ENCODE data around the gene SERTM1. TPM values are rescaled to one million over a fixed set of nuclear protein-coding genes. Genes with fewer than 3 reads are reported as not detected.

The SERTM1 gene
- under 1 TPM in 1 of 2 donors, not detected in 1; 0.26 TPM for total RNA-seq

GRCh38 chr13:36673838-36674326, at the start of gene SERTM1:
Gene SERTM1, plus strand, starts transcription at chr13:36674020. Its CDS starts 21,059 bp downstream, at chr13:36695079.
- H3K27ac ChIP-seq, result no peak within 1 kb of the TSS
- no peak for ATAC-seq
- peaks cover 6% of the 10 kb centered on the region for H3K4me1 ChIP-seq
- H3K4me3 ChIP-seq, result no peak within 1 kb of the TSS
- DNase-seq, result no peak
- no peaks in the 10 kb centered on the region for H3K36me3 ChIP-seq (replicated peaks in 1 of 2; ENCODE audit: insufficient read depth in 1 of 2, low read depth in 2 of 2)
- no peak for TF ChIP-seq POLR2A (IDR thresholded peaks at IDR 0.05)
- no peak for TF ChIP-seq CTCF (IDR thresholded peaks at IDR 0.05)
- WGBS, 2 donors, result 1% methylated on average over 56 of the region's 56 CpGs; no CpG with 5 or more reads in 1 of the 2 donors
- H3K27me3 ChIP-seq, result no peaks in the 10 kb centered on the region
- intact Hi-C loops (cut with DNase I), result no loop called here
- H3K9me3 ChIP-seq, result no peaks in the 10 kb centered on the region

GRCh38 chr13:36628377-36629056, 45.3 kb upstream of the SERTM1 start:
- intact Hi-C loops (cut with DNase I), result no loop called here
- no peak for TF ChIP-seq CTCF (IDR thresholded peaks at IDR 0.05)
- TF ChIP-seq POLR2A (IDR thresholded peaks at IDR 0.05), result no peak
- Histone ChIP-seq H3K27ac (no peak overlapping the region), H3K27me3 (no peaks in the 10 kb centered on the region), H3K36me3 (replicated peaks in 1 of 2; ENCODE audit: insufficient read depth in 1 of 2, low read depth in 2 of 2) (no peaks in the 10 kb centered on the region), H3K9me3 (no peaks in the 10 kb centered on the region), H3K4me3 (no peak overlapping the region), H3K4me1 (no peaks in the 10 kb centered on the region)
- 76 to 80% methylated on average over 5 of the region's 5 CpGs for WGBS, 2 donors
- DNase-seq (no peak), ATAC-seq (no peak)

GRCh38 chr13:36629057-36629385, 44.8 kb upstream of the SERTM1 start:
- WGBS, 2 donors, result 36 to 55% methylated on average over 2 of the region's 2 CpGs
- Histone ChIP-seq H3K9me3 (no peaks in the 10 kb centered on the region), H3K4me1 (no peaks in the 10 kb centered on the region), H3K27me3 (no peaks in the 10 kb centered on the region), H3K27ac (no peak overlapping the region), H3K36me3 (replicated peaks in 1 of 2; ENCODE audit: insufficient read depth in 1 of 2, low read depth in 2 of 2) (no peaks in the 10 kb centered on the region), H3K4me3 (no peak overlapping the region)
- DNase-seq (no peak), ATAC-seq (no peak)
- TF ChIP-seq POLR2A (IDR thresholded peaks at IDR 0.05) (no peak), CTCF (IDR thresholded peaks at IDR 0.05) (no peak)
- intact Hi-C loops (cut with DNase I), result no loop called here

GRCh38 chr13:36630181-36630803, 43.5 kb upstream of the SERTM1 start:
- H3K4me1 ChIP-seq, result no peaks in the 10 kb centered on the region
- H3K36me3 ChIP-seq (replicated peaks in 1 of 2; ENCODE audit: insufficient read depth in 1 of 2, low read depth in 2 of 2), result no peaks in the 10 kb centered on the region
- DNase-seq (no peak), ATAC-seq (no peak)
- WGBS, 2 donors, result 88 to 94% methylated on average over 2 of the region's 2 CpGs
- no peak overlapping the region for H3K27ac ChIP-seq
- H3K4me3 ChIP-seq, result no peak overlapping the region
- no peaks in the 10 kb centered on the region for H3K27me3 ChIP-seq
- TF ChIP-seq CTCF (IDR thresholded peaks at IDR 0.05) (no peak), POLR2A (IDR thresholded peaks at IDR 0.05) (no peak)
- intact Hi-C loops (cut with DNase I), result no loop called here
- no peaks in the 10 kb centered on the region for H3K9me3 ChIP-seq
